ENCODE data around the gene PAWR. TPM values are rescaled to one million over a fixed set of nuclear protein-coding genes. Genes with fewer than 3 reads are reported as not detected.
A peak's percentile ranks its signal among the peaks of the same experiment; 100 is the strongest.

The PAWR gene
- total and polyA plus RNA-seq, 2 of the 13 experiments (the other 11 are each of a cell fraction or from before 2014, with no cell fraction given) = 29.1 to 36.1 TPM

- Histone ChIP-seq H4K20me1 (ENCODE audit: insufficient read depth, low read length) (peaks cover 43% of the 10 kb centered on the region), H2AFZ (ENCODE audit: low read length) (no peak overlapping the region), H3K9ac (ENCODE audit: insufficient read depth, low read depth, low read length) (no peak overlapping the region), H3K9me3 (ENCODE audit: low read length) (no peaks in the 10 kb centered on the region), H3K4me3 (replicated peaks in 1 of 3; ENCODE audit: insufficient read depth in 1 of 3, low read depth in 2 of 3, low read length in 3 of 3) (peak overlapping the region in 1 of 3 experiments; percentile 29; a peak in 1 of 6 replicates), H3K27ac (ENCODE audit: extremely low read length, insufficient read depth, low read length) (peak overlapping the region; percentile 56), H3K36me3 (replicated peaks in 1 of 2; ENCODE audit: control insufficient read depth in 1 of 2, insufficient read depth in 2 of 2, low read length in 2 of 2) (peaks cover 4 to 12% of the 10 kb centered on the region in 2 experiments; a peak in 1 of 5 replicates), H3K27me3 (ENCODE audit: control insufficient read depth in 1 of 2, insufficient read depth in 2 of 2, low read length in 2 of 2) (no peaks in the 10 kb centered on the region), H3K4me2 (ENCODE audit: low read depth, low read length) (peak overlapping the region; percentile 54), H3K4me1 (ENCODE audit: insufficient read depth, low read length) (peaks cover 82% of the 10 kb centered on the region), H3K79me2 (ENCODE audit: insufficient read depth, low read length) (peaks cover 84% of the 10 kb centered on the region)
- ChIA-PET CTCF (ENCODE audit: low intra/inter-chr PET ratio, low total read pairs) (no interaction called here), POLR2A (interaction anchor here (0.6 to 1.8 kb wide), 4 partner anchors 9 to 47 kb away, joined by 3 to 5 read pairs (median 3); partner anchors contain the start of gene PAWR)
- no peak for FAIRE-seq
- DNase-seq (ENCODE audit: low spot score) = peak; percentile 9
- in situ Hi-C loops (cut with HindIII; ENCODE audit: extremely low pct_ligation_motif_present, low pct_unique_long_range_greater_than_20kb) = no loop called here
- peak; percentile 66 for ATAC-seq
- intact Hi-C loops (cut with micrococcal nuclease; ENCODE audit: unreplicated experiment) = no loop called here
- no TSS peak for BruUV-seq (replicated peaks)
- no peak for TF ChIP-seq POLR2G (IDR thresholded peaks at IDR 0.05; ENCODE audit: low read depth, low read length)
- no peak for TF ChIP-seq HNRNPL (IDR thresholded peaks at IDR 0.05; ENCODE audit: low read depth, low read length)
- no peak for TF ChIP-seq ZNF414 (CRISPR knock-in tag; IDR thresholded peaks at IDR 0.05)
- TF ChIP-seq MTA1 (CRISPR knock-in tag; IDR thresholded peaks at IDR 0.05; ENCODE audit: borderline replicate concordance) = no peak
- no peak for TF ChIP-seq FOXP1 (IDR thresholded peaks at IDR 0.05)
- TF ChIP-seq FOXP1 (CRISPR knock-in tag; IDR thresholded peaks at IDR 0.05) = peak; percentile 25; the same call in 1 of the 2 replicates
- peak; percentile 54; the same call in 1 of the 2 replicates for TF ChIP-seq HNF1A (IDR thresholded peaks at IDR 0.05; ENCODE audit: low read depth)
- TF ChIP-seq HNF1A (CRISPR knock-in tag; IDR thresholded peaks at IDR 0.05; ENCODE audit: borderline replicate concordance) = no peak
- TF ChIP-seq ZNF670 (CRISPR knock-in tag; IDR thresholded peaks at IDR 0.05; ENCODE audit: borderline replicate concordance) = no peak
- no peak for TF ChIP-seq TFE3 (CRISPR knock-in tag; IDR thresholded peaks at IDR 0.05)
- no peak for TF ChIP-seq EZH2 (conservative IDR thresholded peaks at IDR 0.05; ENCODE audit: low read depth, low read length)
- no peak for TF ChIP-seq ZMYM3 (CRISPR knock-in tag; IDR thresholded peaks at IDR 0.05)
- TF ChIP-seq FOXO4 (CRISPR knock-in tag; conservative IDR thresholded peaks at IDR 0.05) = no peak
- TF ChIP-seq ZNF816 (CRISPR knock-in tag; IDR thresholded peaks at IDR 0.05; ENCODE audit: borderline replicate concordance) = no peak
- TF ChIP-seq ZNF34 (CRISPR knock-in tag; IDR thresholded peaks at IDR 0.05; ENCODE audit: borderline replicate concordance) = no peak
- TF ChIP-seq CHD2 (IDR thresholded peaks at IDR 0.05; ENCODE audit: low read depth, low read length) = no peak
- TF ChIP-seq MIXL1 (CRISPR knock-in tag; IDR thresholded peaks at IDR 0.05) = 0 out of 2 replicates have a peak, but pooled peaks have one; percentile 35
- TF ChIP-seq NFRKB (IDR thresholded peaks at IDR 0.05) = no peak
- 0 out of 2 replicates have a peak, but pooled peaks have one; percentile 3 for TF ChIP-seq MAFF (IDR thresholded peaks at IDR 0.05; ENCODE audit: low read depth, low read length)
- TF ChIP-seq ZSCAN12 (CRISPR knock-in tag; IDR thresholded peaks at IDR 0.05) = no peak
Observed at GRCh38 chr12:79645235-79645630, 45.5 kb downstream of the PAWR start.
